Measurements from ENCODE around the gene MGAT3. TPM values are rescaled to one million over a fixed set of nuclear protein-coding genes. Genes with fewer than 3 reads are reported as not detected.

Gene MGAT3
- total and polyA plus RNA-seq, 2 of the 8 experiments (the other 6 are each of a cell fraction or from before 2014, with no cell fraction given) = 4.3 to 9.2 TPM

- Histone ChIP-seq H2AK5ac (ENCODE audit: low read depth, low read length) (no peak overlapping the region), H3K14ac (ENCODE audit: insufficient read length) (no peak overlapping the region), H2BK15ac (ENCODE audit: low read length) (no peak overlapping the region), H3K27me3 (replicated peaks in 1 of 4; ENCODE audit: control insufficient read depth in 3 of 4, extremely low read depth in 1 of 4, insufficient read depth in 3 of 4, low read length in 3 of 4) (no peaks in the 10 kb centered on the region; a peak in 1 of 7 replicates), H2BK5ac (ENCODE audit: low read depth, low read length) (no peak overlapping the region), H3K4me2 (ENCODE audit: insufficient read depth in 1 of 2, low read depth in 2 of 2, low read length in 2 of 2) (no peak overlapping the region), H3K79me1 (ENCODE audit: low read depth, low read length) (peaks cover 3% of the 10 kb centered on the region), H3K4me1 (replicated peaks in 1 of 4; ENCODE audit: control insufficient read depth in 3 of 4, insufficient read depth in 4 of 4, low read length in 3 of 4) (peaks cover 4 to 12% (median 6%) of the 10 kb centered on the region in 4 experiments; a peak in 6 of 7 replicates), H3K4me3 (ENCODE audit: extremely low read depth in 1 of 4, insufficient read depth in 2 of 4, low read depth in 3 of 4, low read length in 4 of 4) (no peak overlapping the region), H4K8ac (ENCODE audit: extremely low read depth, insufficient read depth, low read length) (no peak overlapping the region), H3K79me2 (ENCODE audit: control insufficient read depth in 1 of 2, insufficient read depth in 2 of 2, low read length in 2 of 2) (no peaks in the 10 kb centered on the region), H4K91ac (replicated peaks; ENCODE audit: insufficient read length, low read length) (no peak overlapping the region), H3K27ac (ENCODE audit: low read depth, low read length) (no peak overlapping the region), H3K23me2 (ENCODE audit: low read depth, low read length) (no peaks in the 10 kb centered on the region), H2BK120ac (replicated peaks; ENCODE audit: low read depth, low read length) (no peak overlapping the region), H4K5ac (ENCODE audit: insufficient read length, low read depth, low read length) (no peak overlapping the region), H3K18ac (ENCODE audit: extremely low read depth, low read length) (no peak overlapping the region), H2AFZ (ENCODE audit: low read length) (no peak overlapping the region), H3K9ac (replicated peaks in 1 of 4; ENCODE audit: extremely low read depth in 1 of 4, low read depth in 3 of 4, low read length in 3 of 4) (no peak overlapping the region), H4K20me1 (replicated peaks in 1 of 2; ENCODE audit: control insufficient read depth in 1 of 2, insufficient read depth in 2 of 2, low read length in 2 of 2) (peaks cover 9 to 15% of the 10 kb centered on the region in 2 experiments), H3K56ac (replicated peaks; ENCODE audit: insufficient read length, low read depth, low read length) (no peak overlapping the region), H3K36me3 (ENCODE audit: control insufficient read depth in 2 of 4, insufficient read depth in 4 of 4, low read length in 3 of 4) (no peaks in the 10 kb centered on the region), H3K23ac (ENCODE audit: insufficient read length) (no peak overlapping the region), H2BK20ac (ENCODE audit: low read length) (no peak overlapping the region), H2BK12ac (ENCODE audit: low read depth, low read length) (no peak overlapping the region), H3K4ac (replicated peaks; ENCODE audit: insufficient read length, low read depth, low read length) (no peak overlapping the region), H3K9me3 (ENCODE audit: insufficient read depth in 2 of 2, low read depth in 1 of 2, low read length in 1 of 2) (no peaks in the 10 kb centered on the region)
- POLR2A ChIA-PET (ENCODE audit: partially characterized antibody) = interaction anchor here (0.7 to 2.0 kb wide), 11 partner anchors 10 to 165 kb away, joined by 3 to 7 read pairs (median 4); partner anchors contain the start of genes ATF4, RPL3 and TAB1
- no peak for TF ChIP-seq CEBPB (IDR thresholded peaks at IDR 0.05; ENCODE audit: low read depth, low read length)
- TF ChIP-seq CREB1 (IDR thresholded peaks at IDR 0.05) = no peak
- no peak for TF ChIP-seq PHF8 (conservative IDR thresholded peaks at IDR 0.05; ENCODE audit: low read depth, low read length)
- no peak for TF ChIP-seq SIRT6 (IDR thresholded peaks at IDR 0.05; ENCODE audit: low read length)
- no peak for TF ChIP-seq EZH2 (IDR thresholded peaks at IDR 0.05; ENCODE audit: low read depth, low read length, severe bottlenecking)
- TF ChIP-seq RFX5 (IDR thresholded peaks at IDR 0.05; ENCODE audit: borderline replicate concordance, low read depth, low read length) = no peak
- no peak for TF ChIP-seq NANOG (IDR thresholded peaks at IDR 0.05; ENCODE audit: insufficient read depth, low read depth, low read length, poor library complexity, severe bottlenecking)
- TF ChIP-seq RBBP5 (IDR thresholded peaks at IDR 0.05; ENCODE audit: borderline replicate concordance, low read depth, low read length) = no peak
- DNase-seq (ENCODE audit: low read depth in 1 of 2, low spot score in 2 of 2) = no peak
- FAIRE-seq = no peak
- WGBS, 2 experiments (ENCODE audit: extremely low coverage in 1 of 2, insufficient coverage in 1 of 2, insufficient read length in 1 of 2, insufficient replicate concordance in 2 of 2, low coverage in 1 of 2, low lambda C conversion rate in 2 of 2, missing lambda C conversion rate in 1 of 2) = 74% methylated on average over 3 of the region's 3 CpGs; no CpG with 5 or more reads in 1 of the 2 experiments
- CTCF ChIA-PET (ENCODE audit: partially characterized antibody) = interaction anchor here (0.6 to 11.1 kb wide), 11 partner anchors 11 to 328 kb away, joined by 3 to 120 read pairs (median 4); no protein-coding TSS in a partner anchor
Measured at GRCh38 chr22:39479254-39479653, 22.4 kb downstream of the MGAT3 start.

Data from H1 (cell line).